Cardiac muscle cell (in vitro differentiated cells and primary cell): Measurements from ENCODE around the gene WHAMM. TPM values are rescaled to one million over a fixed set of nuclear protein-coding genes. Genes with fewer than 3 reads are reported as not detected.

Experiments used
- DNase-seq, 2 donors: peaks; one replicate each; pipeline versions ENCODE4 v3.0.0 to v3.0.0-alpha.2; 2010 to 2017; ENCODE audit warnings: low read depth in 1 of 2, low spot score in 1 of 2
- H3K27ac ChIP-seq: fragments of 200-600 bp; sonication (generic); 2 replicates; pipeline ENCODE4 v1.5.1; 2016
- H3K27me3 ChIP-seq: fragments of 200-600 bp; sonication (generic); 2 replicates; pipeline ENCODE4 v1.6.0; 2016; ENCODE audit warnings: control low read depth
- H3K36me3 ChIP-seq: fragments of 200-600 bp; sonication (generic); 2 replicates; pipeline ENCODE4 v1.5.1; 2016; ENCODE audit warnings: control low read depth
- H3K4me1 ChIP-seq: fragments of 200-600 bp; sonication (generic); 2 replicates; pipeline ENCODE4 v1.8.1; 2017; ENCODE audit warnings: low read depth, mild to moderate bottlenecking, mixed run types
- H3K4me3 ChIP-seq: fragments of 200-600 bp; sonication (generic); 2 replicates; pipeline ENCODE4 v1.5.1; 2016; ENCODE audit warnings: mild to moderate bottlenecking
- H3K9me3 ChIP-seq: fragments of 200-600 bp; sonication (generic); 2 replicates; pipeline ENCODE4 v1.5.1; 2017; ENCODE audit warnings: low read depth, mild to moderate bottlenecking, control low read depth
- polyA plus RNA-seq: library from polyadenylated mRNA; unstranded; fragments of >200 nt; fragmentation: Nextera tagmentation; extraction: Ambion mirVana; gene quantifications from 2 replicates; pipeline ENCODE4 v1.2.1, GENCODE V29; 2016
- total RNA-seq: library from RNA; depleted of rRNA; stranded (reverse); fragments of >200 nt; gene quantifications from 2 replicates; pipeline ENCODE4 v1.2.3, GENCODE V29; 2016
- TF ChIP-seq, protein P1 (sequence below): IDR thresholded peaks from 2 replicates; pipeline ENCODE4 v1.5.1; 2012; ENCODE audit warnings: low read depth, mild to moderate bottlenecking, low read length

Gene WHAMM
- total and polyA plus RNA-seq, 2 experiments from 2014 or later: 5.1 to 7.6 TPM

DNA sequence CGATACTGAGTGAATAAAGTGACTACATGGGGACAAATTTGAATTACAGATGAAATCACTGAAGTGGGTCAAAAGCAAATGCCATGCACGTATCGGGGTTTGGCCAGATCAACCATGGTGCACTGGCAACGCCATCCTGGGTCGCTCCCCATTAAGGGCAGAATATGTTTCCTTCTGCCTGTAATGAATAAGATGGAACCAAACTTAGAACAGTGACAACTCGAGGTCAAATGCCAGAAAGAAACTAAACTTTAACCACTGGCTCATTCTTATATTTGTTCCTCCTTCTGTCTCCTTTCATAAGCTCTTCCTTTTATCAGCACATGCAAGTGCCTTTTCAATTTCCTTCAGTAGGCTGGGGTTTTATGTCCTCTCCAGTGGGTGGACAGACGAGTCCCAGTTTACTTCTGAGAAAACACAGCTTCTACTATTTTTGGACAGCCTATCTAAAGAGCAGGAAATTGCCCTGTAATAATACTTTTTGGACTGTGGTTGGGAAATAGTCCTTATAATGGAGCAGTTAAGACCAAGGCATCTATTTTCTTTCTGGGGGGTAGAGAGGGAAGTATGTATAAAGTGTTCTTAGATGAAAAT, 61.4 kb downstream of the WHAMM start:
- peak overlapping the region; percentile 31 for H3K27ac ChIP-seq
- peak in 1 of 2 donors; percentile 47 for DNase-seq
- peaks cover 11% of the 10 kb centered on the region for H3K4me1 ChIP-seq
- H3K4me3 ChIP-seq: no peak overlapping the region
- TF ChIP-seq, protein P1, sequence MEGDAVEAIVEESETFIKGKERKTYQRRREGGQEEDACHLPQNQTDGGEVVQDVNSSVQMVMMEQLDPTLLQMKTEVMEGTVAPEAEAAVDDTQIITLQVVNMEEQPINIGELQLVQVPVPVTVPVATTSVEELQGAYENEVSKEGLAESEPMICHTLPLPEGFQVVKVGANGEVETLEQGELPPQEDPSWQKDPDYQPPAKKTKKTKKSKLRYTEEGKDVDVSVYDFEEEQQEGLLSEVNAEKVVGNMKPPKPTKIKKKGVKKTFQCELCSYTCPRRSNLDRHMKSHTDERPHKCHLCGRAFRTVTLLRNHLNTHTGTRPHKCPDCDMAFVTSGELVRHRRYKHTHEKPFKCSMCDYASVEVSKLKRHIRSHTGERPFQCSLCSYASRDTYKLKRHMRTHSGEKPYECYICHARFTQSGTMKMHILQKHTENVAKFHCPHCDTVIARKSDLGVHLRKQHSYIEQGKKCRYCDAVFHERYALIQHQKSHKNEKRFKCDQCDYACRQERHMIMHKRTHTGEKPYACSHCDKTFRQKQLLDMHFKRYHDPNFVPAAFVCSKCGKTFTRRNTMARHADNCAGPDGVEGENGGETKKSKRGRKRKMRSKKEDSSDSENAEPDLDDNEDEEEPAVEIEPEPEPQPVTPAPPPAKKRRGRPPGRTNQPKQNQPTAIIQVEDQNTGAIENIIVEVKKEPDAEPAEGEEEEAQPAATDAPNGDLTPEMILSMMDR: no peak
- no peaks in the 10 kb centered on the region for H3K27me3 ChIP-seq
- H3K9me3 ChIP-seq: no peaks in the 10 kb centered on the region
- H3K36me3 ChIP-seq: no peaks in the 10 kb centered on the region

DNA sequence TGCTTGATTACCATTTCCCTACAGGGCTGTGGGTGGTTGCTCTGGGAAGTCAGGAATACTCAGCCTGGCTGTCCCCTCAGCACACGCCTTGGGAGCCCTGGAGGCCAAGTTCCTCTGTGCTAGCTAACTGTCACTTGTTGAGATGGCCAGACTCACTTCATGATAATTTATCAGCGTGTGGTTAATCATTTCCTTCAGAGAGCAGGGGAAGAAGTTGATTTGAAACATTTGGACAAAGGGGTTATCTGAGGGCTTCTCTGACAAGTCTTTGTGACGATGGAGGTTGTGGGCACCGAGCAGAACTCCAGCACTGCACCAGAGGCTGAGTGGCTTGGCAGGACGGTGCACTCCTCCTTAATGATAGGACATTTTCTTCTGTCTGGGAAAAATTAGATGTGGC, 61.9 kb downstream of the WHAMM start:
- H3K4me1 ChIP-seq: peaks cover 11% of the 10 kb centered on the region
- no peaks in the 10 kb centered on the region for H3K9me3 ChIP-seq
- no peak overlapping the region for H3K4me3 ChIP-seq
- TF ChIP-seq, protein P1: no peak
- no peaks in the 10 kb centered on the region for H3K27me3 ChIP-seq
- peak overlapping the region; percentile 31 for H3K27ac ChIP-seq
- no peaks in the 10 kb centered on the region for H3K36me3 ChIP-seq
- peak; percentile 8 to 25 for DNase-seq

DNA sequence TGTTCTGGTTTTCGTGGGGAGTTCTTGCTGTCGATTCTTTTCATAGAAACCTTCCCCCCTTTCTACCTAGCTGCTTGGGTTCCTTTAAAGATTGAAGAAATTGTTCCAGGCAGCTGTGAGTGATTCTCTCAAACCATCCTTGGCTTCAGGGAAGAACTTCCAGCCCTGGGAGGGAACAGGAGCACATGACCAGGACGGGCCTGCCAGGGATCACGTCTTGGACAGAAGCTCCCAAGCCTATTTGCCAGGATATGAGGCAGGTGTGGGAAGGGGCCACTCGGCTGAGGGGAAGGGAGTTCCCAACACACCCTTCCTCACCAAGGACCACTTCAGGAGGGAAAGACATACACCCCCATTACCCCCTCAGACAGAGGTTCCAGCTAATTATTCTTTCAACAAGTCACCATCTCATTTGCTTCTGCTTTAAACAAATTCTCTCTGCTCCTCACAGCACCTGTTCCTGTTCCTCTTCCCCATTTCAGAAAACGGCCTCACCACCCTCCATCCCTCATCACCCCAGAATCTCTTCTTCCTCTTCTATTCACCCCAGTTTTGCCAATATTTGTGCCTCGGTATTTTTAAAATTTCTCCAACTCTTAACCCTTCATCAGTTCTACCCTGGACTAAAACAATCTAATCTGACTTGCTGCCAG, 62.5 kb downstream of the WHAMM start:
- H3K36me3 ChIP-seq: no peaks in the 10 kb centered on the region
- no peaks in the 10 kb centered on the region for H3K9me3 ChIP-seq
- TF ChIP-seq, protein P1: no peak
- H3K4me3 ChIP-seq: no peak overlapping the region
- H3K27ac ChIP-seq: peak overlapping the region; percentile 31
- no peak for DNase-seq
- peaks cover 11% of the 10 kb centered on the region for H3K4me1 ChIP-seq
- no peaks in the 10 kb centered on the region for H3K27me3 ChIP-seq

DNA sequence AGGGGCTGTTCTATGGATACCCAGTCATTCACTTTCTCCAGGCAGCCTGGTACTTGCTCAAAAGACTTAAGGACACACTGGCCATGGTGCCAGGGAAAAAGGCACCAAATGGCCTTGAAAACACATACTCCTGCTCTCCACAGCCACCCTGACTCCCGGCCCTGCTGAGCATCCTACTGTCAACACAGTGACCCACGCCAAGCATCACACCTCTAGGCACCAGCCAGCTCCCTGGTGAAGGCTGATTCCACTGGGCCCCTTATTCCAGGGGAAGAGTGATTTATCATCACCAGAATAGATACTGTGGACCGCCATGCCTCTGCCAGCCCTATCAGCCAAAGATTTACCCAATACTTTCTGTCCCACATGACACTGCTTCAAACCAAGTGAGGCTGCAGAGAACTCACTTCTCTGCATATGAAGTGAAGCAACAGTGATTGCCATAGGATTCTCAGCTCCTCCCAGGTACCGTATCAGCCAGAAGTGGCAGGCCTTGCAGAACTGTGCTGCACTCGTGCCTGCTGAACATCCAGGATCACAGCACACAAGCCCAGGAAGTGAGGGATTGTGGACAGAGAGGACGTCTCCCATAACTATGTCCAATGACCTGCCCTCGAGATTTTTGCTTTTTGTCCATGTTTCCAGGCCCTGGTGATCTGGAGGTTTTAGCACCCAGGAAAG, 63.7 kb downstream of the WHAMM start:
- no peaks in the 10 kb centered on the region for H3K36me3 ChIP-seq
- H3K4me1 ChIP-seq: peaks cover 18% of the 10 kb centered on the region
- H3K27ac ChIP-seq: no peak overlapping the region
- TF ChIP-seq, protein P1: no peak
- H3K4me3 ChIP-seq: no peak overlapping the region
- H3K9me3 ChIP-seq: no peaks in the 10 kb centered on the region
- no peaks in the 10 kb centered on the region for H3K27me3 ChIP-seq
- DNase-seq: no peak

DNA sequence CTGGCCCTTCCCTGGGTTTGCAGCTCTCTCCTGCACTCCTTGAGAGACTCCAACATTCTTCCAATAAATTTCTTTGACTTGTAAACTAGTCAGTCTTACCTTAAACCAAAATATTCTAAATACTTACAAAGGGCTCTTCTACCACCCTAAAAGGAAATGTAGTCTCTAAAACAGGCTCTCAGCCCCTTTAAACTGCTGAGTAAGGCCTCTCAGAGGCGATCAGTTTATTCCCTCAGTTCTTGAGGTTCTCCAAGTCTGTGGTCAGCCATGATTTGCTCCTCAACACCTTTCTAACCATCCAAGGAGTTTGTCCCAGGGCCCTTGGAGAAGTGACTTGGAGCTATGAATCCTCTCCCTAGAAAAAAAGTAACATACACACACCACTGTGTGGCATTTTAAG, 64.8 kb downstream of the WHAMM start:
- Histone ChIP-seq H3K9me3 (no peaks in the 10 kb centered on the region), H3K27me3 (no peaks in the 10 kb centered on the region), H3K4me1 (peaks cover 18% of the 10 kb centered on the region), H3K36me3 (no peaks in the 10 kb centered on the region), H3K27ac (no peak overlapping the region), H3K4me3 (no peak overlapping the region)
- no peak for DNase-seq
- TF ChIP-seq, protein P1: no peak
